AG09309 (cell line): ENCODE measurements around the gene MEI4.

Experiments
- DNase-seq: peaks from one replicate; pipeline ENCODE4 v3.0.0-alpha.2; 2010; ENCODE audit warnings: low read depth
- H3K4me3 ChIP-seq: 2 replicates; pipeline ENCODE4 v1.5.1; 2011; ENCODE audit warnings: mild to moderate bottlenecking, low read depth, low read length, moderate library complexity; ENCODE audit not compliant: control insufficient read depth
- TF ChIP-seq, protein P1 (sequence below): IDR thresholded peaks from 2 replicates; pipeline ENCODE4 v1.5.1; 2011; ENCODE audit warnings: mild to moderate bottlenecking, low read depth, low read length, inconsistent platforms; ENCODE audit not compliant: insufficient read depth, control insufficient read depth; ENCODE audit errors: missing control alignments

Gene MEI4, protein sequence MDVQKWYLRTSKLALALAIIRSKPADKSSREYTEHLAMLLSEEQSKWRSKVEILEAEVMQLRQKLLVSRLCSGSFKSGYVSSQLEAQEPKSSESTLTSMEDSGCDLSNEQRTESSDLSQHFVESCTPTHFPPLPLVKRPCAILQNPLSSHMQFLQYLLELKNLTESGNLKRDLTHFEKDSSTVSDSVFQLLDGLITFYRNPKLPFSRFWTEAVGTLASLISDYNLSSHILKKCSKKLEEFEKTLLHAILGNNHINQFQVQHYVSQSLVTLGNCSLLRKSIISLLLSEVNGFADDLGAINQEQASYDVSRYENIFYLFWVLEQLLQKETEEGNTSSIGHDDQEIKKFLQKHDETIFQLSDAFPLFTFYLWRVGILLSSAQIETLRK

DNA sequence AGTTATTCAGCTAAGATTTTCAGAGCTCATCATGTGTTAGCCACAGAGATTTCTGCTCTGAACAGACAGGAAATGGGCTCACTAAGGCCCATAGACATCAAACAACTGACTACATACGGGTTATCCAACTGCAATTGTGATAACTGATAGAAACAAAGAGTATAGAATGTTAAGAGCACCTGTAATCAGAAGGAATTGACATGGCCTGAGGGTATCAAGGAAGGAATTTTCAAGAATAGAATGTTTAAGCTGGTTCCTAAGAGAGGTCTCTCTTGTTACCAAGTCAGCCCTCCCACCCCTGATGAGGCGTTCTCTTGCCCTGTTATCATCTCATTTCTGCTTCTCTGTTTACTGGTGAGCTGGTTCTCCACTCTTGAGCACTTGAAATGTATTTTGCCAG is at the start of gene MEI4:
Gene MEI4 (plus strand): TSS at position 301 of the 400 bp plus-strand sequence. CDS start 37,633 bp downstream, outside the sequence.
- no peak for DNase-seq
- TF ChIP-seq, protein P1, sequence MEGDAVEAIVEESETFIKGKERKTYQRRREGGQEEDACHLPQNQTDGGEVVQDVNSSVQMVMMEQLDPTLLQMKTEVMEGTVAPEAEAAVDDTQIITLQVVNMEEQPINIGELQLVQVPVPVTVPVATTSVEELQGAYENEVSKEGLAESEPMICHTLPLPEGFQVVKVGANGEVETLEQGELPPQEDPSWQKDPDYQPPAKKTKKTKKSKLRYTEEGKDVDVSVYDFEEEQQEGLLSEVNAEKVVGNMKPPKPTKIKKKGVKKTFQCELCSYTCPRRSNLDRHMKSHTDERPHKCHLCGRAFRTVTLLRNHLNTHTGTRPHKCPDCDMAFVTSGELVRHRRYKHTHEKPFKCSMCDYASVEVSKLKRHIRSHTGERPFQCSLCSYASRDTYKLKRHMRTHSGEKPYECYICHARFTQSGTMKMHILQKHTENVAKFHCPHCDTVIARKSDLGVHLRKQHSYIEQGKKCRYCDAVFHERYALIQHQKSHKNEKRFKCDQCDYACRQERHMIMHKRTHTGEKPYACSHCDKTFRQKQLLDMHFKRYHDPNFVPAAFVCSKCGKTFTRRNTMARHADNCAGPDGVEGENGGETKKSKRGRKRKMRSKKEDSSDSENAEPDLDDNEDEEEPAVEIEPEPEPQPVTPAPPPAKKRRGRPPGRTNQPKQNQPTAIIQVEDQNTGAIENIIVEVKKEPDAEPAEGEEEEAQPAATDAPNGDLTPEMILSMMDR, result no peak
- H3K4me3 ChIP-seq, result no peak within 1 kb of the TSS

DNA sequence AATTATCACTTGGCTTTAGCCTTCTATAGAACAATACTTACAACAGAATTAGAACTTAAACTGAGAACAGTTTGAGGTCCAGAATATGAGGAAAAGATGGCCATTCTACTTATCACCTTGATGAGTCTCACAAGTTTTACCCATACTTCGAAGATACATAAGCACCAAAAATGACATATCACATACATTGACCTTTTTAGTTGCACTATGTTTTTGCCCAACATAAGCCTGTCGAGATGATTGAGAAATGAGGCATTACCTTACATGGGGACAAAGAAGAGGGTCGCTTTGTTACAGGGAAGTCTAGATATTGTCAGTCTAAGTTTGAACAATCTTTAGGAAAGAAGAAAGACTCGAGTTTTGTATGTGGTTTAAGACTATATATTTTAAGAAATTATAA is 48.4 kb upstream of the MEI4 start:
- no peak for DNase-seq
- no peak overlapping the region for H3K4me3 ChIP-seq
- TF ChIP-seq, protein P1, result no peak

DNA sequence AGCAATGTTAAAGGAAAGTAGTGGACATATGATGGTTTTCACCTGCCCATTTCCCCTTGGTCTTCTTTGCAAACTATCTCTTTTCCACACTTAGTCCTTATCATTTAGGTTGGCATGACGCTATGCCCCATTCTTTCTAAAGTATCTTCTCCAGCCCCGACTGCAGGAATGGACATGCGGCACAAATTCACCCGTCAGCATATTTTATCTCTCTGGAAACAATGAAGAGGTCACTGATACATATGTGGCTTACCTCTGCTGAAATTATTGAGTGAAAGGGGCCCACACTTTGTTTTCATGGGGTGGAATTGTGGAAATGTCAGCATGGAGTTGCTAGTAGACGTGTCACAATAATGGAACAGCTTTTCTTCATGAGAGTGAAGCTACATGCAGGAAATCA is 45.8 kb upstream of the MEI4 start:
- DNase-seq, result no peak
- TF ChIP-seq, protein P1, result no peak
- no peak overlapping the region for H3K4me3 ChIP-seq

DNA sequence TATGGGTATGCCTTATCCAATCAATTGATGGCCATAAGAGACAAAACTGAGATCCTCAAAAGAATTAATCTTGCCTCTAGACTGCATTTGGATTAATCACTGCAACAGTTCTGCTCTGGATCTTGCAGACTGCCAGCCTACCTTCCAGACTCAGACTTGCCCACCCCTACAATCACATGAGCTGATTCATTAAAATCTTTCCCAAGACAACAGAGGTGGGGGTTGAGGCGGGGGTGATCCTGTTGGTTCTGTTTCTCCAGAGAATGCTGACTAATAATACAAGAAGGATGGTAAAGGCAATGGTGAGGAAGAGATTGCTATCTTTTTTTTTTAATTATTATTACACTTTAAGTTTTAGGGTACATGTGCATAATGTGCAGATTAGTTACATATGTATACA is 43.7 kb upstream of the MEI4 start:
- no peak for DNase-seq
- no peak overlapping the region for H3K4me3 ChIP-seq
- TF ChIP-seq, protein P1, result no peak

DNA sequence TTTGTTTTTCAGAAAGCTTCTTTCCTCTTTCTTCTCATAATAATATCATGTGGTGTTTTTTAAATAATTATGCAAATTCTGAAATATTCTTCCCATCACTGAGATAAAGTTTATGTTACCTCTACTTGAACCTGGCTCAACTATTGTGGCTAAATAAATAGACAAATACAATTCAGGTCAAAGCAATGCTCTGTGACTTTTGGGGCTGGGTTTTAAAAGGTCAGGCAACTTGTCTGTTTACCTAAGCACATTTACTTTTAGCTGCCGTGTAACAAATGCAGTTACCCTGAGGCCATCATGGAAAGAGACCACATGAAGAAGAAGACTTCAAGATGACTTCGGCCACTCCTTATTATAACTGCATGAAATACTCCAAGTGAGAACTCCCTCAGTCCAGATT is 33.7 kb upstream of the MEI4 start:
- H3K4me3 ChIP-seq, result no peak overlapping the region
- DNase-seq, result no peak
- TF ChIP-seq, protein P1, result no peak

DNA sequence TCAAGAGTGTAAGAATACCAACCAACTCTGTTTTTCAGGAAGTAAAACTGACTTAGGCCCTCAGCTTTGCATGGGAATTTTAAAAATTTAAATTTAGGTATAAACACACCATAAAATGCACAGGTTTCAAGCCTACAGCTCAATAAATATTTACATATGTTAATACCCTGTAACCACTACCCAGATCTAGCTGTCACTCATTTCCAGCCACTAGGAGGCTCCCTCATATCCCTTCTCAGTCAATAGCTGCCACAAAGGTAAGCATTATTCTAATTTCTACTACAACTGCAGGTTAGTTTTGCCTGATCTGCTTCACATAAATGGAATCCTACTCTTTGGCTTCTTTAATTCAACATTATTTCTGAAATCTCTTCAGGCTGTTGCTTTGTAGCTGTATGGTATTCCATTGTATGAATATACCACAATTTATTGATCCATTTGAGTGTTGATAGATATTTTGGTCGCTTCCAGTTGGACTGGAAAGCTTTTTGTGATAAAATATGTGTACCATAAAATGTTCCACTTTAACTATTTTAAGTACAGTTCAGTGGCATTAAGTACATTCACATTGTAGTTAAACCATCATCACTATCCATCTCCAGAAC is 32.5 kb upstream of the MEI4 start:
- no peak for DNase-seq
- TF ChIP-seq, protein P1, result peak; percentile 11
- H3K4me3 ChIP-seq, result no peak overlapping the region
